Calu3 (cell line): Measurements from ENCODE around the gene PMM2. TPM values are rescaled to one million over a fixed set of nuclear protein-coding genes. Genes with fewer than 3 reads are reported as not detected.

ENCODE experiments used
- BruUV-seq: library from RNA; stranded (reverse); fragments of 400-500 nt; replicated peaks from 2 replicates; lab custom pipeline; 2021; lab: Mats Ljungman, UMichigan
- CTCF ChIA-PET: fragments of 300-600 bp; sonication (Branson Sonifier 250); formaldehyde crosslinking; loops from one replicate; lab custom pipeline; 2022; ENCODE audit warnings: antibody characterized with exemption; lab: Charles Lee
- DNase-seq: peaks from one replicate; pipeline ENCODE4 v3.0.0; 2022
- H3K27ac Mint-ChIP-seq: one replicate; pipeline ENCODE4 v1.8.0; 2022; ENCODE audit warnings: mixed read lengths; ENCODE audit not compliant: unreplicated experiment
- H3K27me3 Mint-ChIP-seq: one replicate; pipeline ENCODE4 v1.8.0; 2022; ENCODE audit warnings: mixed read lengths; ENCODE audit not compliant: unreplicated experiment
- H3K36me3 Mint-ChIP-seq: one replicate; pipeline ENCODE4 v1.8.0; 2022; ENCODE audit warnings: mild to moderate bottlenecking, moderate library complexity, mixed read lengths; ENCODE audit not compliant: insufficient read depth, unreplicated experiment
- H3K4me1 Mint-ChIP-seq: one replicate; pipeline ENCODE4 v1.8.0; 2022; ENCODE audit warnings: mild to moderate bottlenecking, low read depth, mixed read lengths; ENCODE audit not compliant: unreplicated experiment
- H3K4me3 Mint-ChIP-seq: one replicate; pipeline ENCODE4 v1.8.0; 2022; ENCODE audit warnings: mild to moderate bottlenecking, low read depth, moderate library complexity, mixed read lengths; ENCODE audit not compliant: unreplicated experiment
- H3K9me3 Mint-ChIP-seq: one replicate; pipeline ENCODE4 v1.8.0; 2022; ENCODE audit warnings: low read depth, mixed read lengths; ENCODE audit not compliant: unreplicated experiment
- intact Hi-C: fragments of 100-400 bp; cut with micrococcal nuclease; formaldehyde crosslinking; loops from one replicate; pipeline ENCODE4 v1.10.0; 2022; ENCODE audit not compliant: unreplicated experiment
- total RNA-seq: library from RNA; stranded (reverse); gene quantifications from 2 replicates; pipeline ENCODE4 v1.2.3, GENCODE V29; 2022
- TF ChIP-seq, protein P1 (sequence below): fragments of 200-600 bp; IDR thresholded peaks from one replicate; pipeline ENCODE4 v1.8.0; 2022; ENCODE audit warnings: antibody characterized with exemption; ENCODE audit not compliant: unreplicated experiment

PMM2 gene
- total RNA-seq, 1 experiment from 2014 or later = 88.3 TPM

DNA sequence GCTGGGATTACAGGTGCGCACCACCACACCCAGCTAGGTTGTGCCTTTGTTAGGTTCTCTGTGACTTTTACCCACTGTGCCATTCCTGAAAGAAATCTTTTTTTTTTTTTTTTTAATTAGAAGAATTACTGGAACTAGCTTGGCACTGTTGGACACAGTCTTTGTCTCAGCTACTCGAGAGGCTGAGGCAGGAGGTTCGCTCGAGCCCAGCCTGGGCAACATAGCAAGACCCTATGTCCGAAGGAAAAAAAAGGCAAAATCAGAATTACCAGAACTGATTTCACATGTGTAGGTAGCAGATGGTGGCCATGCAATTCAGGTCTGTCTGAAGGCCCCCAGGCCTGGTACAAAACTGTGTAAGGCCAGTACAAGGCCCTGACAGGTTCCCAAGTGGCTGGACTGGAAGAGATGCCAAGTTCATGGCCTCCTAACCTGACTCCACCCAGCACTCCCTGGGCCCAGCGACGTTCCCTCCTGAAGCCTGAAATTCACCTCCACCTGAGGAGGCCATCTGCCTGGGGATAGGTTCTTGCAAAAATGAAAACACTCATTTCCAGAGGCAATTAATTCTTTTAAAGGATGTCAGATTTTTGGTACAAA lies 48.2 kb downstream of the PMM2 start:
- no peak overlapping the region for H3K27ac Mint-ChIP-seq
- H3K27me3 Mint-ChIP-seq = no peaks in the 10 kb centered on the region
- no peak for DNase-seq
- no peak overlapping the region for H3K4me3 Mint-ChIP-seq
- TF ChIP-seq, protein P1, sequence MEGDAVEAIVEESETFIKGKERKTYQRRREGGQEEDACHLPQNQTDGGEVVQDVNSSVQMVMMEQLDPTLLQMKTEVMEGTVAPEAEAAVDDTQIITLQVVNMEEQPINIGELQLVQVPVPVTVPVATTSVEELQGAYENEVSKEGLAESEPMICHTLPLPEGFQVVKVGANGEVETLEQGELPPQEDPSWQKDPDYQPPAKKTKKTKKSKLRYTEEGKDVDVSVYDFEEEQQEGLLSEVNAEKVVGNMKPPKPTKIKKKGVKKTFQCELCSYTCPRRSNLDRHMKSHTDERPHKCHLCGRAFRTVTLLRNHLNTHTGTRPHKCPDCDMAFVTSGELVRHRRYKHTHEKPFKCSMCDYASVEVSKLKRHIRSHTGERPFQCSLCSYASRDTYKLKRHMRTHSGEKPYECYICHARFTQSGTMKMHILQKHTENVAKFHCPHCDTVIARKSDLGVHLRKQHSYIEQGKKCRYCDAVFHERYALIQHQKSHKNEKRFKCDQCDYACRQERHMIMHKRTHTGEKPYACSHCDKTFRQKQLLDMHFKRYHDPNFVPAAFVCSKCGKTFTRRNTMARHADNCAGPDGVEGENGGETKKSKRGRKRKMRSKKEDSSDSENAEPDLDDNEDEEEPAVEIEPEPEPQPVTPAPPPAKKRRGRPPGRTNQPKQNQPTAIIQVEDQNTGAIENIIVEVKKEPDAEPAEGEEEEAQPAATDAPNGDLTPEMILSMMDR = no peak
- H3K4me1 Mint-ChIP-seq = peaks cover 13% of the 10 kb centered on the region
- H3K9me3 Mint-ChIP-seq = no peaks in the 10 kb centered on the region
- no TSS peak for BruUV-seq
- peaks cover 38% of the 10 kb centered on the region for H3K36me3 Mint-ChIP-seq
- intact Hi-C loops = no loop called here
- CTCF ChIA-PET = interaction anchor here (0.6 kb wide), 1 partner anchor 38 kb away, joined by 3 read pairs; no protein-coding TSS in a partner anchor

DNA sequence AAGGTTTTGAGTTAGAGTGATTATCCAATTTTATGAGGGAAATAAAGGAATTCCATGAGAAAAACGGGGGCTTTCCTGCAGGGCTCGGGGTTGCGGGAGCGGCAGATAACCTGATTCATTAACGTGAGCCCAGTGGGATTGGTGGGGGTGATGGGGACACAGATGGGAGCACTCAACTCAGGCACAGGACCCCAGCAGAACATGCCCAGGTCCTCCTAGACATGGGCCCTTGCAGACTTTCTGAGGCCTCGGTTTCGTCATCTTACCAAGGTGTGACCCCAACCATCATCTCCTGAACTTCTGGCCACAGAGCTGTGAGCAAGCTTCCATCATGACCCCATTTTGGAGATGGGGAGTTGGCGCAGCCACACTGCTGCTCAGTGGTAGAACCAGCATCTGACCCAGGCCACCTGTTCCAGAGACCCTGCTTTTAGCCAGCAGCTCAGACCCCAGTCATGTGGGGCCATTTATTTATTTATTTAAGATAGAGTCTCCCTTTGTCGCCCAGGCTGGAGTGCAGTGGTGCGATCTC lies 48.8 kb downstream of the PMM2 start:
- CTCF ChIA-PET = no interaction called here
- H3K27ac Mint-ChIP-seq = no peak overlapping the region
- no peaks in the 10 kb centered on the region for H3K27me3 Mint-ChIP-seq
- peaks cover 44% of the 10 kb centered on the region for H3K36me3 Mint-ChIP-seq
- DNase-seq = no peak
- H3K9me3 Mint-ChIP-seq = no peaks in the 10 kb centered on the region
- BruUV-seq = no TSS peak
- H3K4me1 Mint-ChIP-seq = peaks cover 16% of the 10 kb centered on the region
- TF ChIP-seq, protein P1 = no peak
- intact Hi-C loops = no loop called here
- no peak overlapping the region for H3K4me3 Mint-ChIP-seq

DNA sequence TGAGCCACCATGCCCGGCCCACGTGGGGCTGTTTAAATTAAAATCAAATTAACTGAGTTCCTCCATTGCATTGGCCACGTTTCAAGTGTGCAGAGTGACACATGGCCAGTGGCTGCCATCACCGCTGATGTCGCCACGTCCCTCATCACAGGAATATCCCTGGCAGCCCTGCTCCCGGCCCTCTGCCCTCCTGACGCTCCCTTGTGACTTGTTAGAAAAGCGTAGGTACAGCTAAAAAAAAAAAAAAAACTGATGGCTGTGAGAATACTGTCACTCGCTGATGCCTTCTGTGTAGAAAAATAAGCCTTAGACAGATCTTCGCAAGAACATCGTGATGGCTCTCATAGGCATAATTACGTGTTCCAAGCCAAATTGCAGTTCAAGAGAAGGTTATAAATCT lies 49.5 kb downstream of the PMM2 start:
- CTCF ChIA-PET = no interaction called here
- DNase-seq = no peak
- H3K4me1 Mint-ChIP-seq = peaks cover 16% of the 10 kb centered on the region
- H3K9me3 Mint-ChIP-seq = no peaks in the 10 kb centered on the region
- peaks cover 51% of the 10 kb centered on the region for H3K36me3 Mint-ChIP-seq
- BruUV-seq = no TSS peak
- intact Hi-C loops = no loop called here
- no peak overlapping the region for H3K4me3 Mint-ChIP-seq
- TF ChIP-seq, protein P1 = no peak
- no peaks in the 10 kb centered on the region for H3K27me3 Mint-ChIP-seq
- H3K27ac Mint-ChIP-seq = no peak overlapping the region

DNA sequence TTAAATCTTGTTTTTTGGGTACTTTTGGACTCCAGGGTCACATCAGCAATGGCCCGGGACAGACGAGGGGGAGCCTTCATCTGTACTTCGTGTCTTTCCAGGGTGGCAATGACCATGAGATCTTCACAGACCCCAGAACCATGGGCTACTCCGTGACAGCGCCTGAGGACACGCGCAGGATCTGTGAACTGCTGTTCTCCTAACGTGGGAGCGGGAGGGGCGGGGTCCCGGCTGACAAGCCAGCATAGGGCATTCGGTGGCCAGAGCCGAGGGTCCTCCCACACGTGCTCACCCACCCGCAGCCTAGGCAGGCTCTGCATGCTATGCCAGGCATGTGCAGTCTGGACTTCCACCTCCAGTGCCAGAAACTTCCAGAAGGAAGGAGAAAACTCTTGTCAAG lies 50.0 kb downstream of the PMM2 start:
- CTCF ChIA-PET = no interaction called here
- peaks cover 53% of the 10 kb centered on the region for H3K36me3 Mint-ChIP-seq
- H3K4me1 Mint-ChIP-seq = peaks cover 16% of the 10 kb centered on the region
- no peak for DNase-seq
- H3K4me3 Mint-ChIP-seq = no peak overlapping the region
- no TSS peak for BruUV-seq
- TF ChIP-seq, protein P1 = no peak
- H3K27me3 Mint-ChIP-seq = no peaks in the 10 kb centered on the region
- H3K9me3 Mint-ChIP-seq = no peaks in the 10 kb centered on the region
- no peak overlapping the region for H3K27ac Mint-ChIP-seq
- intact Hi-C loops = no loop called here
